SK-N-SH treated with all-trans-retinoic acid at 6 μM for 48 hours (cell line): ENCODE results near the gene ANLN.

ENCODE experiments used
- ARNTL ChIP-seq: fragments of 450-650 bp; formaldehyde crosslinking; IDR thresholded peaks from 2 replicates; pipeline ENCODE4 v1.5.0; 2020; ENCODE audit warnings: low read depth, mild to moderate bottlenecking, moderate library complexity, borderline replicate concordance
- BACH2 ChIP-seq: fragments of 250-450 bp; sonication (Bioruptor Pico); IDR thresholded peaks from 2 replicates; pipeline ENCODE4 v1.9.0; 2021; ENCODE audit warnings: mild to moderate bottlenecking, borderline replicate concordance
- CREB5 ChIP-seq: fragments of 250-450 bp; sonication (Bioruptor Pico); IDR thresholded peaks from 2 replicates; pipeline ENCODE4 v1.5.1; 2020; ENCODE audit warnings: low read depth, mild to moderate bottlenecking, moderate library complexity
- GLIS3 ChIP-seq: fragments of 250-450 bp; sonication (Bioruptor Pico); IDR thresholded peaks from 2 replicates; pipeline ENCODE4 v1.5.0; 2020; ENCODE audit warnings: mild to moderate bottlenecking, moderate library complexity
- ISL1 ChIP-seq: fragments of 250-450 bp; sonication (Bioruptor Pico); IDR thresholded peaks from 2 replicates; pipeline ENCODE4 v2.1.2; 2022; ENCODE audit warnings: mild to moderate bottlenecking, moderate library complexity
- PATZ1 ChIP-seq: fragments of 250-450 bp; sonication (Bioruptor Pico); IDR thresholded peaks from 2 replicates; pipeline ENCODE4 v1.8.0; 2020; ENCODE audit warnings: mild to moderate bottlenecking, moderate library complexity, borderline replicate concordance
- TCF4 ChIP-seq: fragments of 250-450 bp; sonication (Bioruptor Pico); IDR thresholded peaks from 2 replicates; pipeline ENCODE4 v1.8.0; 2021; ENCODE audit warnings: mild to moderate bottlenecking, moderate library complexity, borderline replicate concordance
- TSHZ2 ChIP-seq: fragments of 250-450 bp; sonication (Bioruptor Pico); IDR thresholded peaks from 2 replicates; pipeline ENCODE4 v1.5.0; 2020; ENCODE audit warnings: mild to moderate bottlenecking, moderate library complexity
- ZFP3 ChIP-seq: fragments of 250-450 bp; sonication (Bioruptor Pico); IDR thresholded peaks from 2 replicates; pipeline ENCODE4 v1.5.0; 2020; ENCODE audit warnings: mild to moderate bottlenecking, moderate library complexity
- ZFP30 ChIP-seq: fragments of 450-650 bp; formaldehyde crosslinking; IDR thresholded peaks from 2 replicates; pipeline ENCODE4 v1.5.0; 2022; ENCODE audit warnings: mild to moderate bottlenecking, moderate library complexity
- ZNF565 ChIP-seq: fragments of 450-650 bp; formaldehyde crosslinking; conservative IDR thresholded peaks from 2 replicates; pipeline ENCODE4 v1.5.0; 2020; ENCODE audit warnings: low read depth, mild to moderate bottlenecking, moderate library complexity

GRCh38 chr7:36459236-36459960, 69.7 kb downstream of the ANLN start:
- TF ChIP-seq ZFP30: no peak
- TF ChIP-seq CREB5 (CRISPR knock-in tag): no peak
- no peak for TF ChIP-seq PATZ1 (CRISPR knock-in tag)
- TF ChIP-seq ZFP3 (CRISPR knock-in tag): no peak
- no peak for TF ChIP-seq TCF4 (CRISPR knock-in tag)
- TF ChIP-seq GLIS3 (CRISPR knock-in tag): no peak
- no peak for TF ChIP-seq ARNTL (CRISPR knock-in tag)
- no peak for TF ChIP-seq BACH2 (CRISPR knock-in tag)
- TF ChIP-seq ZNF565 (CRISPR knock-in tag): no peak
- no peak for TF ChIP-seq ISL1
- TF ChIP-seq TSHZ2: no peak
